Endothelial cell (in vitro differentiated cells): ENCODE measurements around the gene CCDC85C. TPM values are rescaled to one million over a fixed set of nuclear protein-coding genes. Genes with fewer than 3 reads are reported as not detected.

ENCODE experiments used
- DNase-seq: peaks from one replicate; pipeline ENCODE4 v3.0.0; 2021; ENCODE audit warnings: low spot score
- H3K27ac Mint-ChIP-seq: one replicate; pipeline ENCODE4 v1.8.0; 2021; ENCODE audit warnings: mixed read lengths, inconsistent platforms; ENCODE audit not compliant: unreplicated experiment
- H3K27me3 Mint-ChIP-seq: one replicate; pipeline ENCODE4 v1.8.0; 2021; ENCODE audit warnings: mild to moderate bottlenecking, moderate library complexity, mixed read lengths, inconsistent platforms; ENCODE audit not compliant: unreplicated experiment
- H3K36me3 Mint-ChIP-seq: one replicate; pipeline ENCODE4 v1.8.0; 2021; ENCODE audit warnings: mild to moderate bottlenecking, low read depth, mixed read lengths, inconsistent platforms; ENCODE audit not compliant: unreplicated experiment
- H3K4me1 Mint-ChIP-seq: one replicate; pipeline ENCODE4 v1.8.0; 2021; ENCODE audit warnings: mild to moderate bottlenecking, mixed read lengths, inconsistent platforms; ENCODE audit not compliant: unreplicated experiment
- H3K4me3 Mint-ChIP-seq: one replicate; pipeline ENCODE4 v1.8.0; 2021; ENCODE audit warnings: mild to moderate bottlenecking, mixed read lengths, inconsistent platforms; ENCODE audit not compliant: unreplicated experiment
- H3K9me3 Mint-ChIP-seq: one replicate; pipeline ENCODE4 v1.8.0; 2021; ENCODE audit warnings: mixed read lengths, inconsistent platforms; ENCODE audit not compliant: unreplicated experiment
- CTCF ChIP-seq: fragments of 200-600 bp; sonication (generic); IDR thresholded peaks from one replicate; pipeline ENCODE4 v1.5.0; 2021; ENCODE audit warnings: antibody characterized with exemption; ENCODE audit not compliant: unreplicated experiment
- total RNA-seq: library from RNA; stranded (reverse); fragmentation: NEBNext Ultra II Directional; extraction: Animal tissue kit (Norgen Biotek cat#: 25700); gene quantifications from one replicate; pipeline ENCODE4 v1.2.1, GENCODE V29; 2021; ENCODE audit not compliant: unreplicated experiment

CCDC85C gene
- total RNA-seq, 1 donor from 2014 or later: 42.1 TPM

- no peak overlapping the region for H3K4me3 Mint-ChIP-seq
- H3K27ac Mint-ChIP-seq: no peak overlapping the region
- H3K4me1 Mint-ChIP-seq: peaks cover 38% of the 10 kb centered on the region
- no peak for DNase-seq
- peaks cover 8% of the 10 kb centered on the region for H3K36me3 Mint-ChIP-seq
- no peak for TF ChIP-seq CTCF
- peaks cover 24% of the 10 kb centered on the region for H3K27me3 Mint-ChIP-seq
- H3K9me3 Mint-ChIP-seq: no peaks in the 10 kb centered on the region
These were observed 25.4 kb downstream of the CCDC85C start for GRCh38 chr14:99578541-99579101.

- no peak for TF ChIP-seq CTCF
- Mint-ChIP-seq H3K27me3 (peaks cover 27% of the 10 kb centered on the region), H3K9me3 (no peaks in the 10 kb centered on the region), H3K4me3 (no peak overlapping the region), H3K36me3 (peaks cover 8% of the 10 kb centered on the region), H3K4me1 (peaks cover 46% of the 10 kb centered on the region), H3K27ac (no peak overlapping the region)
- DNase-seq: no peak
These were observed 27.0 kb downstream of the CCDC85C start for GRCh38 chr14:99576761-99577705.

- H3K27me3 Mint-ChIP-seq: peaks cover 27% of the 10 kb centered on the region
- TF ChIP-seq CTCF: no peak
- no peak overlapping the region for H3K27ac Mint-ChIP-seq
- DNase-seq: no peak
- peaks cover 44% of the 10 kb centered on the region for H3K4me1 Mint-ChIP-seq
- peaks cover 8% of the 10 kb centered on the region for H3K36me3 Mint-ChIP-seq
- no peak overlapping the region for H3K4me3 Mint-ChIP-seq
- no peaks in the 10 kb centered on the region for H3K9me3 Mint-ChIP-seq
These were observed 27.7 kb downstream of the CCDC85C start for GRCh38 chr14:99576304-99576703.

- H3K27ac Mint-ChIP-seq: no peak overlapping the region
- peaks cover 49% of the 10 kb centered on the region for H3K4me1 Mint-ChIP-seq
- TF ChIP-seq CTCF: no peak
- H3K4me3 Mint-ChIP-seq: no peak overlapping the region
- DNase-seq: no peak
- peaks cover 23% of the 10 kb centered on the region for H3K27me3 Mint-ChIP-seq
- no peaks in the 10 kb centered on the region for H3K9me3 Mint-ChIP-seq
- H3K36me3 Mint-ChIP-seq: peaks cover 8% of the 10 kb centered on the region
These were observed 28.7 kb downstream of the CCDC85C start for GRCh38 chr14:99575043-99576023.
